Fibroblast of pulmonary artery (primary cell): ENCODE results near the gene ZNF683.
"Not testable (repeated sequence)": the region's sequence is repeated elsewhere in the genome, so short reads cannot be mapped to it uniquely, and the experiment has no call there.

ENCODE experiments used
- DNase-seq: peaks from one replicate; pipeline ENCODE4 v3.0.0-alpha.2; 2010; ENCODE audit warnings: low read depth
- H3K4me3 ChIP-seq: replicated peaks from 2 replicates; pipeline ENCODE4 v1.5.1; 2011; ENCODE audit warnings: low read depth, mild to moderate bottlenecking, control low read depth, low read length, moderate library complexity
- TF ChIP-seq, protein P1 (sequence below): IDR thresholded peaks from 2 replicates; pipeline ENCODE4 v1.5.1; 2011; ENCODE audit warnings: mild to moderate bottlenecking, control low read depth, low read length, inconsistent platforms; ENCODE audit errors: missing control alignments

The ZNF683 gene

DNA sequence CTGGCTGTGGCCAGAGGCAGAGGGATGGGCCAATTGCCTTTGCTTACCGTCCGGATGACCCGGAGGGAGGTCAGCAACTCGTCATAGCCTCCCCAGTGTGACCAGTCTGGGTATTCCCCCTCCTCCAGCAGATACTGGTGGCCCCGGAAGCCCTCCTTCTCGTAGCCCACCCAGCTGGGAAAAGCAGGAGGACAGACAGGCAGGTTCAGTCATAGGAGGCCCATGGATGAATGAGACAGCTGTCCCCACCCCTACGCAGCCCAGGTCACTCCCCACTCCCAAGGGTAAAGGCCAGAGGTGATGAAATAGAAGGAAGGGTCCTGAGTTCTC, 35.4 kb downstream of the ZNF683 start:
- no peak for DNase-seq
- H3K4me3 ChIP-seq: no peak overlapping the region
- TF ChIP-seq, protein P1, sequence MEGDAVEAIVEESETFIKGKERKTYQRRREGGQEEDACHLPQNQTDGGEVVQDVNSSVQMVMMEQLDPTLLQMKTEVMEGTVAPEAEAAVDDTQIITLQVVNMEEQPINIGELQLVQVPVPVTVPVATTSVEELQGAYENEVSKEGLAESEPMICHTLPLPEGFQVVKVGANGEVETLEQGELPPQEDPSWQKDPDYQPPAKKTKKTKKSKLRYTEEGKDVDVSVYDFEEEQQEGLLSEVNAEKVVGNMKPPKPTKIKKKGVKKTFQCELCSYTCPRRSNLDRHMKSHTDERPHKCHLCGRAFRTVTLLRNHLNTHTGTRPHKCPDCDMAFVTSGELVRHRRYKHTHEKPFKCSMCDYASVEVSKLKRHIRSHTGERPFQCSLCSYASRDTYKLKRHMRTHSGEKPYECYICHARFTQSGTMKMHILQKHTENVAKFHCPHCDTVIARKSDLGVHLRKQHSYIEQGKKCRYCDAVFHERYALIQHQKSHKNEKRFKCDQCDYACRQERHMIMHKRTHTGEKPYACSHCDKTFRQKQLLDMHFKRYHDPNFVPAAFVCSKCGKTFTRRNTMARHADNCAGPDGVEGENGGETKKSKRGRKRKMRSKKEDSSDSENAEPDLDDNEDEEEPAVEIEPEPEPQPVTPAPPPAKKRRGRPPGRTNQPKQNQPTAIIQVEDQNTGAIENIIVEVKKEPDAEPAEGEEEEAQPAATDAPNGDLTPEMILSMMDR: no peak

DNA sequence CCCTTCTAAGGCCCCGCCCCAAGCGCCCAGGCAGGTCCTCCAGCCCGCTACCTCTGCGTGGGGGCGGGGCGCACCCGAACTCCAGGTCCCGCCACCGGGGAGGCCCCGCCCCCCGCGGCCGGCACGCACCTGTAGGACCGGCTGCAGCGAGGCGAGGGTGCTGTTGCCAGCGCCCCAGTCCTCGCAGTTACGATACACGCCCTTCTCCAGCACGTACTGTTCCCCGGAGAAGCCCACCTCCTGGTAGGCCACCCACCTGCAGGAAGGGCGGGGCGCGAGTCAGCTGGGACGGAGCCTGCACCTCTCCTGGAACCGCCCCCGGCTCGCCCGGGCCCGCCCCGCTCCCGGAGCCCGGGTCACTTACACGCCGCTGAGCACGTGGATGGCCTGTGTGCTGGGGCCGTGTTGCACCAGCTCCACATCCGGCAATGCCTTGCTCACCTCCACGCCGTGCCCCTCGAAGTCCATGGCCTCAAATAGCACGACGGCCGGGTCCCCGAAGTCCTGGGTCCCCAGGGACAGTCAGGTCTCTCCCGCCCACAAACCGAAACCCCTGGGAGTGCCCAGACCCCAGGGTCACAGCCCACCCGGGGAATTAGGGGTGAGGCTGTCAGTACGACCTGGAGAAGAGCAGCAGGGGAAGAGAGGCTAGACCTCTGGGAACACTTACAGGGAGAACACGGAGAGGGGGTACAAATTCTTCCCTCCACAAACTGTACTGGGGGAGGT, 35.9 kb downstream of the ZNF683 start:
- DNase-seq: no peak
- H3K4me3 ChIP-seq: peak overlapping the region; percentile 61
- TF ChIP-seq, protein P1: no peak

DNA sequence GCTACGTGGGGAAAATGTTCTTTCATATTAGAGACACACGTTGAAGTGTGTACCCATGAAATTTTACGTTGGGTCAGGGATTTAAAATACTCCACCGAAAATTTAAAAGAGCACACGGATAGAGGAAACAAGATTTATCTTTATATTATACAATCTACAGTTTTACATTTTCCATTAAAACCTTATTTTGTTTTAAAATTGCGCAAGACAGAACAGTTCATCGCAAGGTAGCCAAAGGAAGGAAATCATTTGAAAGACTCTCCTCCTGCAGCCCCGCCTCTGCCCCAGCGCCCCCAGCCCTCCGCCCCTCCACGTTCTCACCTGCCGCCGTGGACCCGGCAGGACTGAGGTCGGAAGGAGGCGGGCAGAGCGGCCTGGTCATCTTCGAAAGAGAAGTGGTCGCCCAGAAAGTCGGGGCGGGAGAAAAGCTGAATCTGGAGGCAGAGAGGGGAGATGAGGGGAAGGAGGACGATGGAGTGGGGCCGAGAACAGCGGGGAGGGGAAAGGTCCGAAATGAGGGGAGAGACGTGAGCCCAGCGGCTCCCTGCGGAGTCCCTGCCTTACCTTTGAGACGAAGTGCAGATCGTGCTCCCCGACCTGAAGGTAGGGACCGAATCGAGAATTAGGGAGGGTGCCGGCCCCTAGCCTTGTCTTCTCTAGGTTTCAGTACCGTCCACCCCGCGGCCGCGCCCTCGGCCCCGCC, 36.6 kb downstream of the ZNF683 start:
- no peak for DNase-seq
- peak overlapping the region; percentile 61 for H3K4me3 ChIP-seq

DNA sequence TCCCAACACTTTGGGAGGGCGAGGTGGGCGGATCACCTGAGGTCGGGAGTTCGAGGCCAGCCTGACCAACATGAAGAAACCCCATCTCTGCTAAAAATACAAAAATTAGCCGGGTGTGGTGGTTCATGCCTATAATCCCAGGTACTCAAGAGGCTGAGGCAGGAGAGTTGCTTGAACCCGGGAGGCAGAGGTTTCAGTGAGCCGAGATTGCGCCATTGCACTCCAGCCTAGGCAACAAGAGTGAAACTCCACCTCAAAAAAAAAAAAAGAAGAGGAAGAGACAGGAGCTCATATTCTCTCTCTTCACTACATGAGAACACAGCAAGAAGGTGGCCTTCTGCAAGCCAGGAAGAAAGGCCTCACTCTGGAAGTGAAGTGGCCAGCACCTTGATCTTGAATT, 39.2 kb downstream of the ZNF683 start:
- DNase-seq, H3K4me3 ChIP-seq: not testable (repeated sequence)

More for the DNA sequence above, 36.6 kb downstream of the ZNF683 start:
- TF ChIP-seq, protein P1: no peak

DNA sequence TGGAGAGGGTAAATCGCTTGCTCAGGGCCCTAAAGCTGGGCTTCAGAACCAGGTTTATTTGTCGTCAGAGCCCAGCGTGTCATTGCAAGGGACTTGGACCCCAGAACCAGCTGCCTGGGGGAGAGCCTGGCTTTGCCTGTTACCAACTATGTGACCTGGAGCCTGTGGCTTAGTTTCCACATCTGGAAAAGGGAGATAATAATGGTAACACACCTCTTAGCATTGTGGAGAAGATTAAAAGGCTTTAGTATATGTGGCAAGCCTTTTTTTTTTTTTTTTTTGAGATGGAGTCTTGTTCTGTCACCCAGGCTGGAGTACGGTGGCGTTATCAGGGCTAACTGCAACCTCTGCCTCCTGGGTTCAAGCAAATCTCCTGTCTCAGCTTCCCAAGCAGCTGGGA, 42.3 kb downstream of the ZNF683 start:
- no peak for DNase-seq
- TF ChIP-seq, protein P1: no peak
- H3K4me3 ChIP-seq: no peak overlapping the region

DNA sequence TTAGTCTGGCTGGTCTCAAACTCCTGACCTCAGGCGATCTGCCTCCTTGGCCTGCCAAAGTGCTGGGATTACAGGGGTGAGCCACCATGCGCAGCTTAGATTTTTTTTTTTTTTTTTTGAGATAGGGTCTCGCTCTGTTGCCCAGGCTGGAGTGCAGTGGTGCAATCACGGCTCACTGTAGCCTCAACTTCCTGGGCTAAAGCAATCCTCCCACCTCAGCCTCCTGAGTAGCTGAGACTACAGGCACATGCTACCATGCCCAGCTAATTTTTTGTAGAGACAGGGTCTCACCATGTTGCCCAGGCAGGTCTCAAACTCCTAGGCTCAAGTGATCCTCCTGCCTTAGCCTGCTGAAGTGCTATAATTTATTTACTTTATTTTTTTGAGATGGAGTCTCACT, 43.2 kb downstream of the ZNF683 start:
- DNase-seq, H3K4me3 ChIP-seq: not testable (repeated sequence)

DNA sequence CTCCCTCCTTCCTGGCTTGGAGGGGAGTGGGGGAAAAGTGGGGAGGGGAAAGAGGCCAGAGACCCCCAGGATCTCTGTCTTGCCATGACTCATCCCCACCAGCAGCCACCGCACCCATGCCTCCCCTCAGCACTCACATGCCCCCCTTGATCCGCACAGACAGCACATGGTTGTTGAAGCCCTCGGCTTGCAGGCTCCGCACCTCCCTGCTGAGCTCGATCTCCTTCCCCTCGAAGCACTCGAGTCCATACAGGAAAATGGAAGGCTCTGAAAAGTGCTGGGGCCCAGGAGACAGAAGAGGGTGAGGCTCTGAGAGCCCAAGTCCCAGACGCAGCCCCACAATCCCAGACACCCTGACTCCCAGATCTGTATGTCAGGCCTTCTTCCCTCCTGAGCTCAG, 44.0 kb downstream of the ZNF683 start:
- no peak overlapping the region for H3K4me3 ChIP-seq
- TF ChIP-seq, protein P1: no peak
- DNase-seq: no peak

DNA sequence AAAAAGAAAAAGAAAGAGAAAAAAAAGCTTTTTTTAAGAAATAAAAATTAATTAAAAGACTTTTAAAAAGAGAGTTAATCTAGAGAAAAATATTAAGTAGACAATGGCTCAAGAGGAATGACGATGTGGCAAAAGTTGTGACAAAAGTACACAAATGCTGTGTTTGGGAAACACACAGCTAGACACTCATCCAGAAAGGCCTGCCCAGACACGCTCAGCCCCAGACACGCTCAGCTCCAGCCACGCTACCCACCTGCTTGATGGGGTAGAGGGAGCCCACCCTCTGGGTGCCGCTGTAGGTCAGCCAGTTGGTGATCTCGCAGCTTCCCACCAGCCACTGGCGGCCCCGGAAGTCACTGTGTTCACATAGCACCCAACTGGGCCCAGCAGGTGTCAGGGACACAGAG, 44.6 kb downstream of the ZNF683 start:
- no peak overlapping the region for H3K4me3 ChIP-seq
- TF ChIP-seq, protein P1: no peak
- no peak for DNase-seq
